ENCODE results near the gene GLS. TPM values are rescaled to one million over a fixed set of nuclear protein-coding genes. Genes with fewer than 3 reads are reported as not detected.
"Not testable (repeated sequence)": the region's sequence is repeated elsewhere in the genome, so short reads cannot be mapped to it uniquely, and the experiment has no call there.

Gene GLS
- total RNA-seq, 3 donors from 2014 or later: 96.7 to 157 (median 133) TPM

DNA sequence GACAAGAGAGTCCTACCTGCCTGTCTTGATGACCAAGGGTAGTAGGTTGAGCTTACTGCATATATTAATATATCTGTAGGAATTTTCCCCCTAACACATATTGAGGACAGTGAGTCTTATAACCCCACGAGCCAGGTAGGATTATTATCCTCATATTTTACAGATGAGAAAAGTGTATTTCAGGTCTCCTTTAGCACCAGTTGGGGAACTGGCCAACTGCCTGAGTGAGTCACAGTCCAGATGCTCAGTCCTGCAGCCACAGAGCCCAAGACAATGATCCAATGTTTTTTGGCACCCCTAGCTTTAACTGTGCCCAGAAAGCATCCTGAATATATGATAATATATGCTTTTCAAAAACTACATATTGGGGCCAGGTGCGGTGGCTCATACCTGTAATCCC, 30.8 kb upstream of the GLS start:
- Histone ChIP-seq H3K9me3 (no peaks in the 10 kb centered on the region), H3K4me3 (no peak overlapping the region), H3K36me3 (no peaks in the 10 kb centered on the region), H3K27me3 (no peaks in the 10 kb centered on the region), H3K27ac (no peak overlapping the region), H3K4me1 (no peaks in the 10 kb centered on the region)
- no peak for DNase-seq (ENCODE audit: low spot score in 2 of 2)
- intact Hi-C loops (cut with DNase I; ENCODE audit: low total_unique reads): no loop called here
- TF ChIP-seq POLR2A (IDR thresholded peaks at IDR 0.05): no peak

DNA sequence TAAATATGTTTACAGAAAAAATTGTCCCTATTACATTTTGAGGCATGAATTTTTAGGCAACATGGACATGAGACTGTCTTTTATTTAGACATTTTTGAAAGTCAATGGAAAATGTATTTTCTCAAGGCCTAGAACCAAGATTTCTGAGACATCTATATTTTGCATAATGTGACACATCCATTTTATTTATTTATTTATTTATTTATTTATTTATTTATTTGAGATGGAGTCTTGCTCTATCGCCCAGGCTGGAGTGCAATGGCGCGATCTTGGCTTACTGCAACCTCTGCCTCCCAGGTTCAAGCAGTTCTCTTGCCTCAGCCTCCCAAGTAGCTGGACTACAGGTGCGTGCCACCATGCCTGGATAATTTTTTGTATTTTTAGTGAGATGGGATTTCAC, 27.6 kb upstream of the GLS start:
- H3K4me3 ChIP-seq; H3K27me3 ChIP-seq; H3K9me3 ChIP-seq; DNase-seq (ENCODE audit: low spot score in 2 of 2); H3K36me3 ChIP-seq; intact Hi-C loops (cut with DNase I; ENCODE audit: low total_unique reads); H3K4me1 ChIP-seq; H3K27ac ChIP-seq: not testable (repeated sequence)

DNA sequence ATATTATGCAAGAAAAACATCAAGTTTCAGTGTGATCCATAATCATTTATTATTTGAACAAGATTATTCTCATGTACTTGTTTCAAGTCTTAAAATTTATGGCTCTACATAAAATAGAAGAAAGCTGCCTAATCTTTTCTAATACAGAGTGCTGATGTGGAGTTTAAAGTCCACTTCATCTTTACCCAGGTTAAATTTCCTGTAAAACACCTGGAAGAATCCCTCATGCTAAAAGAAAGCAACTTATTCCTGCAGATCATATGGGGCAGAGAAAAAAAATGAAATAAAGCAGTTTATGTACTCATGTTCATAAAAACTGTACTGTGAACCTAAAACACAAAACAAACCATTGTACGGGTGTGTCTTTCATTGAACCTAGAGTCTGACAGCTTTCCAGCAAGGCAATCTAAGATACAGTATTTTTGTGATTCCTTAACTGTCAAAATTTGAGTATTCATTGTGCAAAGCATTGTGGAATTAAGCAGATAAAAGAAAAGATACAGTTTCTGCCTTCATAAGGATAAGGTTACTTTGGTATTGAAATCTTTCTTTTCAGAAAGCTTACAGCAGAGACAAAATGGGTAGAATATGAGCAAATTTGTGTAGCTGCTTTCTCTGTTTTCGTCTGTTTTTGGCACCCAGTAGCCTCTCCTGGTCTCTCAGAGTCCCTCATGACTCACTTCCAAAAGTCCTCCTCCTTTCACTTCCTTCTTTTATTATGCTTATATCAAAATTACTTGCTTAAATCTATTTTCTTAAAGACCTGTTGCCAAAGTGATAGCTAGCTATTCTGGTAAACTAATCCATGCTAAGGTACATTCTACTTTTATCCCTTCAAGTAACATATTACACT, 26.9 kb upstream of the GLS start:
- Histone ChIP-seq H3K27ac (no peak overlapping the region), H3K36me3 (no peaks in the 10 kb centered on the region), H3K27me3 (no peaks in the 10 kb centered on the region), H3K4me1 (no peaks in the 10 kb centered on the region), H3K4me3 (no peak overlapping the region), H3K9me3 (no peaks in the 10 kb centered on the region)
- intact Hi-C loops (cut with DNase I; ENCODE audit: low total_unique reads): no loop called here
- DNase-seq (ENCODE audit: low spot score in 2 of 2): no peak
- TF ChIP-seq, protein P1, sequence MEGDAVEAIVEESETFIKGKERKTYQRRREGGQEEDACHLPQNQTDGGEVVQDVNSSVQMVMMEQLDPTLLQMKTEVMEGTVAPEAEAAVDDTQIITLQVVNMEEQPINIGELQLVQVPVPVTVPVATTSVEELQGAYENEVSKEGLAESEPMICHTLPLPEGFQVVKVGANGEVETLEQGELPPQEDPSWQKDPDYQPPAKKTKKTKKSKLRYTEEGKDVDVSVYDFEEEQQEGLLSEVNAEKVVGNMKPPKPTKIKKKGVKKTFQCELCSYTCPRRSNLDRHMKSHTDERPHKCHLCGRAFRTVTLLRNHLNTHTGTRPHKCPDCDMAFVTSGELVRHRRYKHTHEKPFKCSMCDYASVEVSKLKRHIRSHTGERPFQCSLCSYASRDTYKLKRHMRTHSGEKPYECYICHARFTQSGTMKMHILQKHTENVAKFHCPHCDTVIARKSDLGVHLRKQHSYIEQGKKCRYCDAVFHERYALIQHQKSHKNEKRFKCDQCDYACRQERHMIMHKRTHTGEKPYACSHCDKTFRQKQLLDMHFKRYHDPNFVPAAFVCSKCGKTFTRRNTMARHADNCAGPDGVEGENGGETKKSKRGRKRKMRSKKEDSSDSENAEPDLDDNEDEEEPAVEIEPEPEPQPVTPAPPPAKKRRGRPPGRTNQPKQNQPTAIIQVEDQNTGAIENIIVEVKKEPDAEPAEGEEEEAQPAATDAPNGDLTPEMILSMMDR (IDR thresholded peaks at IDR 0.05): no peak
- TF ChIP-seq POLR2A (IDR thresholded peaks at IDR 0.05) (no peak), POLR2AphosphoS5 (IDR thresholded peaks at IDR 0.05) (no peak)

DNA sequence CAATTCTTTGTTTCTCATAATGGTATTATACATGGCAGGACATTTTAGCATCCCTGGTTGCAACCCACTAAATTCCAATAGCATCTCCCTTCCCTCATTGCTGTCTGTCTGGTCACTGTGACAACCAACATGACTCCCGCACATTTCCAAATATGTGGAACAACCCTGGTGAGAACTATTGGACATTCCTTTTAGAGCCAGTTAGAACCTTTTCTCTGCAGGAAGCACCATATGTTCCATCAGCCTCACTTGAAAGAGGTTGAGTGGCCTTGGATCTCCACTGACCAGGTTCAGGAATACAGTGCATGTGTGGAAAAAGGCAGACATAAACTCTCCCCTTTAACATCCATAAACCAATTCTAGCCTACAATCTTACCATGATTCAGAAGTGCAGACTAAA, 25.9 kb upstream of the GLS start:
- no peak overlapping the region for H3K27ac ChIP-seq
- H3K4me1 ChIP-seq: no peaks in the 10 kb centered on the region
- no peaks in the 10 kb centered on the region for H3K27me3 ChIP-seq
- no peak for TF ChIP-seq POLR2A (IDR thresholded peaks at IDR 0.05)
- TF ChIP-seq POLR2AphosphoS5 (IDR thresholded peaks at IDR 0.05): no peak
- TF ChIP-seq, protein P1 (IDR thresholded peaks at IDR 0.05): no peak
- no peaks in the 10 kb centered on the region for H3K36me3 ChIP-seq
- no peak overlapping the region for H3K4me3 ChIP-seq
- H3K9me3 ChIP-seq: no peaks in the 10 kb centered on the region
- no peak for DNase-seq (ENCODE audit: low spot score in 2 of 2)
- intact Hi-C loops (cut with DNase I; ENCODE audit: low total_unique reads): no loop called here

DNA sequence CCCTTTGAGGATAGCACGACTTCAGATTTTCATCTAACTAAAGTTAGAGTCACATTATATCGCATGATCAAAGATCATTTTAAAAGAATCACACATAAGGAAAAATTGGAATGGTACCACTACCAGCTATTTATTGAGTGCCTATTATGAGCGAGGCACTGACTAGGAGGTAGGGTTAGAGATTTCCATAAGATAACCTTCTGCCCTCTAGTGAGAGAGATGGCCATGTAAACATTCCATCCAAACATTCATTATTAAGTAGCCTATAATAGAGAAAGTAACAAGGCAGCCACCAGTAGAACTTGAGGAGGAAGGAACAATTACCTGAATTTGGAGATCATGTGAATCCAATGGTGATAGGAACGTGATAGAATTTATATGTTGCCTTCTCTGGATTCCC, 25.4 kb upstream of the GLS start:
- intact Hi-C loops (cut with DNase I; ENCODE audit: low total_unique reads): no loop called here
- H3K27me3 ChIP-seq: no peaks in the 10 kb centered on the region
- no peaks in the 10 kb centered on the region for H3K9me3 ChIP-seq
- no peak overlapping the region for H3K27ac ChIP-seq
- H3K4me1 ChIP-seq: no peaks in the 10 kb centered on the region
- H3K36me3 ChIP-seq: no peaks in the 10 kb centered on the region
- TF ChIP-seq POLR2AphosphoS5 (IDR thresholded peaks at IDR 0.05) (no peak), POLR2A (IDR thresholded peaks at IDR 0.05) (no peak)
- TF ChIP-seq, protein P1 (IDR thresholded peaks at IDR 0.05): no peak
- no peak overlapping the region for H3K4me3 ChIP-seq
- DNase-seq (ENCODE audit: low spot score in 2 of 2): no peak

DNA sequence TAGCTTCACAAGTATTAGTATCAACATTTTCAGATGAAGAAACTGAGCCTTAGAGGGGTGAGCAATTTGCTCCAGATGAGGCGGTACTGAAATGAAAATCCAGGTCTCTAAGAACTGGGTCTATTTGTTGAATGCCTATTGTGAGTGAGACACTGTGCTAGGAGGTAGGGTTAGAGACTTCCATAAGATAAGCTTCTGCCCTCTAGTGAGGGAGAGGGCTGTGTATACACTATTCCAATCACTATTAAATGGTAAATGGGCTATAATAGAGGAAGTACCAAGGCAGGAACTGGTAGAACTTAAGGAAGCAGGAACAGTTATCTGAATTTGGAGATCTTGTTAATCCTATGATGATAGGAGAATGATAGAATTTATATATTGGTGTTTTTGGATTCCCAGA, 23.6 kb upstream of the GLS start:
- intact Hi-C loops (cut with DNase I; ENCODE audit: low total_unique reads): no loop called here
- H3K27ac ChIP-seq: no peak overlapping the region
- no peaks in the 10 kb centered on the region for H3K9me3 ChIP-seq
- H3K4me1 ChIP-seq: no peaks in the 10 kb centered on the region
- no peaks in the 10 kb centered on the region for H3K36me3 ChIP-seq
- no peak for DNase-seq (ENCODE audit: low spot score in 2 of 2)
- H3K4me3 ChIP-seq: no peak overlapping the region
- TF ChIP-seq, protein P1 (IDR thresholded peaks at IDR 0.05): no peak
- no peak for TF ChIP-seq POLR2A (IDR thresholded peaks at IDR 0.05)
- TF ChIP-seq POLR2AphosphoS5 (IDR thresholded peaks at IDR 0.05): no peak
- no peaks in the 10 kb centered on the region for H3K27me3 ChIP-seq
